Measurements from ENCODE around the gene MYCN. TPM values are rescaled to one million over a fixed set of nuclear protein-coding genes. Genes with fewer than 3 reads are reported as not detected.

The MYCN gene
- total and polyA plus RNA-seq, 4 donors, result 0.16 to 1.3 TPM; not detected in 2

GRCh38 chr2:15946983-15947382 is 6.6 kb downstream of the MYCN start:
- no peaks in the 10 kb centered on the region for H3K27me3 ChIP-seq (ENCODE audit: control insufficient read depth in 4 of 4, insufficient read depth in 4 of 4, low read length in 3 of 4)

DNA sequence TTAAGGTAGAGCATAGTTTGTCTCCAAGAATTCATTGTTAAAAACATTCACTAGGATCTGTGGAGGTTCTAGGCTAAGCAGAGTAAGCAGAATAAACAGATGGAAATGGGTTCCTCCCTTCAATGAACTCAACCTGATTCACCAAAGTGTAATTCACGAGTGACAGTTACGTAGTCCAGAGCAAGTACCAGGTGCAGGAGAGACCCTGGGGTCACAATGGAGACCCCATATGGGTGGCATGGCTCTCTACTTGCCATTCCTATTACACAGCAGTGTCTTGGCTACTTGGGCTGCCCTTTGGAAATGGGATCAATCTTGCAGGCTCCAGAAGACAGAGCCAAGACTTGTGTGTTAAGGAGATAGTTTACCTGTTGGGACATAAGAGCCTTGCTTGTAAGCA is 7.1 kb downstream of the MYCN start:
- Histone ChIP-seq H3K9me3 (ENCODE audit: control insufficient read depth in 4 of 4, low read length in 3 of 4) (no peaks in the 10 kb centered on the region), H3K27me3 (ENCODE audit: control insufficient read depth in 4 of 4, insufficient read depth in 4 of 4, low read length in 3 of 4) (no peaks in the 10 kb centered on the region), H3K36me3 (ENCODE audit: control insufficient read depth in 4 of 4, insufficient read depth in 3 of 4, low read depth in 1 of 4, low read length in 3 of 4) (no peaks in the 10 kb centered on the region), H3K4me3 (ENCODE audit: low read depth in 1 of 3, low read length in 3 of 3) (no peak overlapping the region), H3K27ac (ENCODE audit: low read depth in 1 of 2, low read length in 2 of 2) (no peak overlapping the region), H3K9ac (ENCODE audit: low read depth in 1 of 2, low read length in 2 of 2) (no peak overlapping the region), H3K4me1 (ENCODE audit: control insufficient read depth in 4 of 4, insufficient read depth in 4 of 4, low read length in 3 of 4) (peaks cover 7 to 20% (median 11%) of the 10 kb centered on the region in 4 donors)
- WGBS, result 91% methylated on average over 2 of the region's 2 CpGs
- TF ChIP-seq FOXA1 (IDR thresholded peaks at IDR 0.05) (no peak), FOXA2 (IDR thresholded peaks at IDR 0.05) (no peak), RAD21 (IDR thresholded peaks at IDR 0.05) (no peak), NR2F2 (IDR thresholded peaks at IDR 0.05) (no peak), HNF4G (IDR thresholded peaks at IDR 0.05) (no peak), JUND (IDR thresholded peaks at IDR 0.05) (no peak), HNF4A (conservative IDR thresholded peaks at IDR 0.05) (no peak)
- TF ChIP-seq, protein P1, sequence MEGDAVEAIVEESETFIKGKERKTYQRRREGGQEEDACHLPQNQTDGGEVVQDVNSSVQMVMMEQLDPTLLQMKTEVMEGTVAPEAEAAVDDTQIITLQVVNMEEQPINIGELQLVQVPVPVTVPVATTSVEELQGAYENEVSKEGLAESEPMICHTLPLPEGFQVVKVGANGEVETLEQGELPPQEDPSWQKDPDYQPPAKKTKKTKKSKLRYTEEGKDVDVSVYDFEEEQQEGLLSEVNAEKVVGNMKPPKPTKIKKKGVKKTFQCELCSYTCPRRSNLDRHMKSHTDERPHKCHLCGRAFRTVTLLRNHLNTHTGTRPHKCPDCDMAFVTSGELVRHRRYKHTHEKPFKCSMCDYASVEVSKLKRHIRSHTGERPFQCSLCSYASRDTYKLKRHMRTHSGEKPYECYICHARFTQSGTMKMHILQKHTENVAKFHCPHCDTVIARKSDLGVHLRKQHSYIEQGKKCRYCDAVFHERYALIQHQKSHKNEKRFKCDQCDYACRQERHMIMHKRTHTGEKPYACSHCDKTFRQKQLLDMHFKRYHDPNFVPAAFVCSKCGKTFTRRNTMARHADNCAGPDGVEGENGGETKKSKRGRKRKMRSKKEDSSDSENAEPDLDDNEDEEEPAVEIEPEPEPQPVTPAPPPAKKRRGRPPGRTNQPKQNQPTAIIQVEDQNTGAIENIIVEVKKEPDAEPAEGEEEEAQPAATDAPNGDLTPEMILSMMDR (IDR thresholded peaks at IDR 0.05; ENCODE audit: low read depth, low read length, missing input control), result no peak
- TF ChIP-seq, protein P2, sequence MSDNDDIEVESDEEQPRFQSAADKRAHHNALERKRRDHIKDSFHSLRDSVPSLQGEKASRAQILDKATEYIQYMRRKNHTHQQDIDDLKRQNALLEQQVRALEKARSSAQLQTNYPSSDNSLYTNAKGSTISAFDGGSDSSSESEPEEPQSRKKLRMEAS (IDR thresholded peaks at IDR 0.05), result no peak
- no peak for DNase-seq (ENCODE audit: low spot score)

More at GRCh38 chr2:15946983-15947382, 6.6 kb downstream of the MYCN start:
- Histone ChIP-seq H3K4me1 (ENCODE audit: control insufficient read depth in 4 of 4, insufficient read depth in 4 of 4, low read length in 3 of 4) (peaks cover 10 to 25% (median 12%) of the 10 kb centered on the region in 4 donors), H3K4me3 (ENCODE audit: low read depth in 1 of 3, low read length in 3 of 3) (no peak overlapping the region), H3K9me3 (ENCODE audit: control insufficient read depth in 4 of 4, low read length in 3 of 4) (no peaks in the 10 kb centered on the region), H3K27ac (ENCODE audit: low read depth in 1 of 2, low read length in 2 of 2) (no peak overlapping the region), H3K9ac (ENCODE audit: low read depth in 1 of 2, low read length in 2 of 2) (no peak overlapping the region), H3K36me3 (ENCODE audit: control insufficient read depth in 4 of 4, insufficient read depth in 3 of 4, low read depth in 1 of 4, low read length in 3 of 4) (peaks cover 0 to 2% (median 0%) of the 10 kb centered on the region in 4 donors)
- TF ChIP-seq ZBTB33 (IDR thresholded peaks at IDR 0.05) (no peak), NR2F2 (IDR thresholded peaks at IDR 0.05) (no peak), RXRA (IDR thresholded peaks at IDR 0.05) (no peak), HNF4A (conservative IDR thresholded peaks at IDR 0.05) (no peak), FOXA2 (IDR thresholded peaks at IDR 0.05) (no peak), JUND (IDR thresholded peaks at IDR 0.05) (no peak), GABPA (IDR thresholded peaks at IDR 0.05 in 1 of 2, conservative IDR thresholded peaks at IDR 0.05 in 1 of 2) (no peak), HNF4G (IDR thresholded peaks at IDR 0.05) (no peak), FOXA1 (IDR thresholded peaks at IDR 0.05) (no peak), RAD21 (IDR thresholded peaks at IDR 0.05) (no peak)
- TF ChIP-seq, protein P2 (IDR thresholded peaks at IDR 0.05), result no peak
- TF ChIP-seq, protein P3, sequence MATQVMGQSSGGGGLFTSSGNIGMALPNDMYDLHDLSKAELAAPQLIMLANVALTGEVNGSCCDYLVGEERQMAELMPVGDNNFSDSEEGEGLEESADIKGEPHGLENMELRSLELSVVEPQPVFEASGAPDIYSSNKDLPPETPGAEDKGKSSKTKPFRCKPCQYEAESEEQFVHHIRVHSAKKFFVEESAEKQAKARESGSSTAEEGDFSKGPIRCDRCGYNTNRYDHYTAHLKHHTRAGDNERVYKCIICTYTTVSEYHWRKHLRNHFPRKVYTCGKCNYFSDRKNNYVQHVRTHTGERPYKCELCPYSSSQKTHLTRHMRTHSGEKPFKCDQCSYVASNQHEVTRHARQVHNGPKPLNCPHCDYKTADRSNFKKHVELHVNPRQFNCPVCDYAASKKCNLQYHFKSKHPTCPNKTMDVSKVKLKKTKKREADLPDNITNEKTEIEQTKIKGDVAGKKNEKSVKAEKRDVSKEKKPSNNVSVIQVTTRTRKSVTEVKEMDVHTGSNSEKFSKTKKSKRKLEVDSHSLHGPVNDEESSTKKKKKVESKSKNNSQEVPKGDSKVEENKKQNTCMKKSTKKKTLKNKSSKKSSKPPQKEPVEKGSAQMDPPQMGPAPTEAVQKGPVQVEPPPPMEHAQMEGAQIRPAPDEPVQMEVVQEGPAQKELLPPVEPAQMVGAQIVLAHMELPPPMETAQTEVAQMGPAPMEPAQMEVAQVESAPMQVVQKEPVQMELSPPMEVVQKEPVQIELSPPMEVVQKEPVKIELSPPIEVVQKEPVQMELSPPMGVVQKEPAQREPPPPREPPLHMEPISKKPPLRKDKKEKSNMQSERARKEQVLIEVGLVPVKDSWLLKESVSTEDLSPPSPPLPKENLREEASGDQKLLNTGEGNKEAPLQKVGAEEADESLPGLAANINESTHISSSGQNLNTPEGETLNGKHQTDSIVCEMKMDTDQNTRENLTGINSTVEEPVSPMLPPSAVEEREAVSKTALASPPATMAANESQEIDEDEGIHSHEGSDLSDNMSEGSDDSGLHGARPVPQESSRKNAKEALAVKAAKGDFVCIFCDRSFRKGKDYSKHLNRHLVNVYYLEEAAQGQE (IDR thresholded peaks at IDR 0.05), result no peak
- 91% methylated on average over 3 of the region's 3 CpGs for WGBS
- no peak for DNase-seq (ENCODE audit: low spot score)
